GM18520 (cell line): ENCODE data around the gene SLC26A9.

Source experiments
- ATAC-seq: cut with Tn5 transposase; IDR thresholded peaks from one replicate; pipeline ENCODE4 v1.9.1; 2021; ENCODE audit not compliant: unreplicated experiment

SLC26A9 gene

GRCh38 chr1:205949753-205950152 lies 6.5 kb upstream of the SLC26A9 start:
- no peak for ATAC-seq

GRCh38 chr1:205948886-205949285 lies 5.6 kb upstream of the SLC26A9 start:
- ATAC-seq = no peak

DNA sequence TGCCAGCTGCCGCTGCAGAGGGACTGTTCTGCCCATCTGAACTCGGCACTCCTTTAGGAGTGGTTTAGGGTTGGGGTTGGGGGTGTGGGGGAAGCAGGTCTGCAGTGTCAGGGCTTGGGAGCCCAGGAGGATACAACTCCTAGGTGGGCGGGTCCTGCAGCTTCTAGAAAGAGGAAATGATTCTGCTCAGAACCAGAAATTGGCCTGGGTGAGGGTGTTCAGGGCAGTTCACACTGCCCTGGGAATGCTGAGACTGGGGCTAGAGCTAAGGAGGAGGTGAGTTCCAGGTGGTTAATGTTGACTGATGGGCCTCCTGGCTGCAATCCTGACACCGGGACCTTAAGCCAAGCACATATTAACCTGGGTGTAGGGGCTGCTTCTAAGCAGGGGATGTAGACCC lies 4.8 kb upstream of the SLC26A9 start:
- ATAC-seq = no peak

DNA sequence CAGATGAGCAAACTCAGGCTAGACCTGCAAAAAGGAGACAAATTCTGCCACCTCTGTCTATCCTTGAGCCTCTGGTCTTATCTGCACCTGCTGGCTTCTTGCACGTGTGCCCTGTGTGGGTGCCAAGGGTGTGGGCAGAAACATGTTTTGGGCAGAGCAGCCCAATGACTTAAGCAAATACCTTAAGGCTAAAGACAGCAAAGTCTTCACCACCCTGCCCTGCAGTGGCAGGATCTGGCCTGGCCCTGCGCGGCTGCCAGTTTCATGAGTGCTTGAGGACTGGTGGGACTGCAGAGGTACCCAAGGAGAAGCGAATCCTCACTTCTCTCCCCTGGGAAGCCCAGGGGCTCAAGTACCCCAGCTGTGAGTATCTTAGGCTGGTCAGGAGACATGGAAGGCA lies 3.8 kb upstream of the SLC26A9 start:
- no peak for ATAC-seq

DNA sequence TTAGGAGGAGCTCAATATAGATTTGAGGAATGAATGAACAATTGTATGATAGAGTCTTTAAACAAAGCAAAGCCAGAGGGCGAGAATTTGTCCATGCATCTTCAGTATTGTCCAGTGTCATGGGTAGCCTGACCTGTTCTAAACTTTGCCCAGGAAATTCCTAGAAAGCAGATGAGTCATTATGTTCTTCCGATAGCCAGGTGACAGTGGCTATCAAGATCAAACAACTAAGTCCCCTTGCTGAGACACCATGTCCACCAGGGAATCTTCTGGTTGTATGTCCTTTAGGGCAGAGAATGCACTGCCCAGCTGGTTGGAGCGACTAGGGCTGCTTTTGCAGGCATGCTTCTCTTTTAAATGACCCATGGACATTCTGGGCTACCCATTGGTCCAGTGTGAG lies 1.8 kb upstream of the SLC26A9 start:
- ATAC-seq = no peak

DNA sequence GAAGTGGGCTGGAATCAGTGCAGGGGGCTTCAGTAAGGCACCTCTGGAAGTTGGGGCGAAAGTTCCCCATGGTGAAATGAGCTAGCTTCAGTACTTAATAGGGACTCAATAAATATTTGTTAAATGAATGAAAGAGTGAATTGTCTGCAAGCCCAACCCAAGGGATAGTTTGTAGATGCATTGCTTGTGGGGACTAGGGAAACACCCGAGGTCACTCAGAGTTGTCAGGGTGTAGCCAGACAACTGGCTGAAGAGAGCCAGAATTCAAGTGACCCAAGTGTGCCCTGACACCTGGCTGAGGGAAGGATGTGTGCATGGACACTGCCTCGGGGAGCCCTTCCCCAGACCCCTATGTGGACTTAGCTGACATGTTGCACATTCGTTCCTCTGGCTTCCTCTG lies 1.3 kb upstream of the SLC26A9 start:
- ATAC-seq = no peak

DNA sequence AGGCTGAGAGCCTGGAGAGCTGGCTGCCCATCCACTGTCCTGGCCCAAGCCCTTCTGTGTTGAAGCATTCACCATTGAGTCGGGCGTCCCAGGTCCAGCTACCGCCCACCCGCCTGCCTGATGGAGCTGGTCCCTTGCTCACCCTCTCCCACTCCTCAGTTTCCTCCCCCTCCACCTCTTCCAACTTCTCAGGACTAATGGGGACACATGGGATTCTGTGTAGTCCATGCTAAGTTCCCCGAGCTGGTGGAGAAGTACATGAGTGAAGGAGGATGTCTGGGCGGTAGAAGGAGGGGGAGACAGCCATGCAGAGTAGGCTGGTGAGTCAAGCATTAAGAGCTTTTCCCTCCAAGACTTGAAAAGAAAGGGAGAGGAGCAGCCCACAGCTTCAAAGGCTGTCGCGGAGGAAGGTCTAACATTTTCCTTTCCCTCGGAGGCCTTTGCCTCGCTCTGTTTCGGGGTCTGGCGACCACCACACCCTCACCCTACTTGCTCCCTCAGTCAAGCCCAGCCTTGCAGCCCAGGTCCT lies 561 bp downstream of the SLC26A9 start:
- ATAC-seq = no peak

- no peak for ATAC-seq
Measured at GRCh38 chr1:205940710-205941109, 2.5 kb downstream of the SLC26A9 start.

DNA sequence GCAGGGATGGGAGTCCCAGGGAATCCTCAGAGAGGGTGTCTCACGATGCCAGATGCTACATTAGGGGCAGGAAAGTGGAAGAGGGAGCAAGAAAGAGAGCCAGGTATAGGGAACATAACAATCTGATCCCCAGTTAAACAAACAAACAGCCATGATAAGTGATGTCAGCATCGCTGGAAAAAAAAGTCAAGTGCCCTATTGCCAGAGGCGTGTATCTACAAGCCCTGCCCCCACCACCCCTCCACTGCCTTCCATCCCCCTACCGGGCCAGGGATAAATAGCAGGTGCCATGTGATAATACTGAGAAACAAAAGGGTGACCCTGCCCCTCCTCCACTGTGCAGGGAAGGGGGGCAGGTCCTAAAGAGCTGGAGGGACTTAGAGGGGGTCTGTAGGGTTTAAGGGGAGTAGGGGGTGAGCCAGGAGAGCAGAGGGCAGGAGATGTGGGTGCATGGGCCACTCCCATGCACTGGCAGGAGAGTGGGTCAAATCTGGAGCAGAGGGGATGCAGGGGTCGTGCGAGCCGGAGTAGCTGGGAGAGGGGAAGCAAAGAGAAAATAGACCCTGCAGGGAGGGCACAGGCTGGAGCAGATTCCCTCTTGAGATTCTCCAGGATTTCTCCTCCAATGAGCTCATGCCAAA lies 3.4 kb downstream of the SLC26A9 start:
- no peak for ATAC-seq

DNA sequence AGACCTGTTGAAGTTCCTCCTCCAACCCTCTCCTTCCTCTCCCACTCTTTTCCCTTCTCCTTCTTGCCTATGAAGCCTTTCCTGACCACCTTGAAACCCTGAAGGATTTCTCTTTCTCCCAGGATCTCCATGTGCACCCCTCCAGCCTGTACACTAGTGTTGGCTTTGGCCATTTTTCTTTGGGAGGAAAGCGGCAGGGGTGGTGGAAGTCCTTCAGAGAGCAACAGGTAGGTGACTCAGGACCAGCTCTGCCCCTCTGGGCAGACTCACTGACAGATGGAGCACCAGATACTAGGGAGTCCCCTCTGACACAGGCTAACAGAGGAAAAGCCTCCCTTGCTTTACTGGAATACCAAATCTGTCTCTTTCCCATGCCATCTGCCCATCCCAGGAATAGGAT lies 4.6 kb downstream of the SLC26A9 start:
- no peak for ATAC-seq

- no peak for ATAC-seq
Measured at GRCh38 chr1:205936846-205937586, 6.2 kb downstream of the SLC26A9 start.

GRCh38 chr1:205936311-205936710 lies 6.9 kb downstream of the SLC26A9 start:
- ATAC-seq = no peak

GRCh38 chr1:205935869-205936268 lies 7.4 kb downstream of the SLC26A9 start:
- ATAC-seq = no peak

DNA sequence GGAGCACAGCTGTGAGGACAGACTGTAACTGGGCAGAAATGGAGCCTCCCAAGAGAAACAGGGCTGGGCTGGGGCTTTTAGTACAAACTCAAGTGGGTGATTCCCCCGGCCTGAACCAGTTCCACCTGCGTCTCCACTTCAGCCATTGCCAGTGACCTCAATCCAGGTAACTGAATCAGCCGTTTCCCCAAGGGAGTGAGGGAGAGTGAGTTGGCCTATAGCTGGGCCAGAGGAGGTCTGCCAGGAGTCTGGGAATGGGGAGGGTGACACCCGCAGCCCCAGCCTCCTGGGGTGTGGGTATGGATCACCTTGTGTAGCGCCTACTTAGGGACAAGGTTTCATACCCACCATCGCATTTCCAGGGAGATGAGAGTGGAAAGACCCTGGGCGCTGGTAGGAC lies 8.5 kb downstream of the SLC26A9 start:
- ATAC-seq = no peak

GRCh38 chr1:205933671-205934618 lies 9.3 kb downstream of the SLC26A9 start:
- no peak for ATAC-seq

DNA sequence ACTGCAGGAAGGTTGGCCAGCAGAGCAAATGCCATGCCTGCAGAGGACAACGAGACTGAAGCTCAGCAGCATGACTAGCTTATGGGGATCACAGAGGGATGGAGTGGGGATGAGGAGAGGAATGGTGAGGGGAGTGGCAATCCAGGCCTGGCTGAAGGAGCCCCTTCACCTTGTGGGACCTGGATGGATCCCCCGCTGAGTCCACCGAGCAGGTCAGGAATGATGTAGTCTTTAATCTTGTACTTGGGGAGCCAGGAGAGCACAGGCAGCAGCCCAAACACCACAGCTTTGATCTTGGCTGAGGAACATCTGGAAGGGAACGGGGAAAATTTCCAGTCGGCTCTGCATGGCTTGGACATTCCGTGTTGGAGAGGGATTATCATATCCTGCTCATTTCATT lies 10.5 kb downstream of the SLC26A9 start:
- ATAC-seq = no peak

DNA sequence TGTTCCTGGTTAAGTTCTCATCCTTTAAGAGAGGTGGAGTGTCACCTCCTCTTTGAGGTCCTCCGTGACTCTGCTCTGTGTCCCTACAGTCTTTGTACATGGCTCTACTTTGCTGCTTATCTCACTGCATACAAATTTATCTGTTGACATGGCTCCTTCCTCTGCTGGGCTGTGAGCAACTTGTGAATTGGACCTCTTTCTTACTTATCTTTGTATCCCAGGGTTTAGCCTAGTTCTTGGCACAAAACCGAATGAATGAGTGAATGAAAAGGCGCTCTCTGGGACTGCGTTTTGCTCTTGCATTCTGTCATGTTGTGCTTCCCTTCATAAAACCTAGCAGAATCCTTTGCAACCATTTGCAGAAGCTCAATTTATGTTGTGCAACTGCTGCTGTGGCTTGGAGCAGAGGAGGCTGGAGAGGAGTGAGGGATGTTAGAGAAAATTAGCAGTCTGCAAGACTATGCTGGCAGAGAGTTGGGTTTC lies 12.4 kb downstream of the SLC26A9 start:
- no peak for ATAC-seq

GRCh38 chr1:205930195-205930577 lies 13.1 kb downstream of the SLC26A9 start:
- ATAC-seq = no peak

DNA sequence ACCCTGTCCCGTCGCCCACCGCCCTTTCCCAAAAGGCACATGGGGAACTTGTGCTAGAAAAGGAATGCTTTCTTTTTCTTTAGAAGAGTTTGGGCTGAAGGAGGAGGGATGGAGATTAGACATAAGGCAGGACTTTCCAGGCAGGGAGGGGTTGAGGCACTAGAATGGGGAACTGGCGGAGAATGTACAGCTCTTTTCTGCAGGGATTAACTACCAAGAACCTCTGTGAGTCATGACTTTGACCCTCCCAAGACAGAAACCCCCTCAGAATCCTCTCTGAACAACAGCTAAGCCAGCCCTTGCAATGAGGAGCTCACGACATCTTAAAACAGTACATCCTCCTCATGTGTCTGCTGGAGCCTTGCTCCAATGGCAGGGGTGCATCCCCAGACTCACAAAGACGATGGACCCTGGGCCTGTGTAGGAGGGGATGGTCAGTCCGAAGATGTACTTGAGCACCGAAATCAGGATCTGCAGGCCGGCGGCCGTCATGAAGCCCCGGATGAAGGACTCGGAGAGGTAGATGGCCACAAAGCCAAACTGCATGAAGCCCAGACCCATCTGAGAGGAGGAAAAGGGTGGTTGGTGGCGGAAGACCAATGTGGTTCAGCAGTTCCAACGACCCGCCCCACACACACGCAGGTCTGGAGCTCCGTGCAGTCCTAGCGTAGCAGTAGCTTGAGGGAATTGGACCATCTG lies 13.6 kb downstream of the SLC26A9 start:
- no peak for ATAC-seq

DNA sequence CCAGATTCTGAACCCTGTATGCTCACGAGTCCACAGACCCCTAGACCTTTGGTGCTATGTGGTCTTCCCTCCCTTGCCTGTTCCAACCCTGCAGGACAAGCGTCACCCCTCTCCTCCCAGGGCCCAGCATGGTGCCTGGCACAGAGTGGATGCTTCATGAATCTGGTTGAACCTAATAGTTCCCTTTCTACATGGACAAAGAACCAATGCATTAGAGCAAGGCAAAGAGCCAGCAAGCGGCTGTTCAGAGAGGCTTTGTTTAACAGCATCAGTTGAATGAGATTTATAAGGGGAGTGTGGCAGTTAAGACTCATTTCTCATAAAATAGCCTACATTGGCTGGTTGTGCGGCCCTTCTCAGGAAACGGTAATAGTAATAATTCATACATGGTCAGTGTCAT lies 14.9 kb downstream of the SLC26A9 start:
- no peak for ATAC-seq

- no peak for ATAC-seq
Measured at GRCh38 chr1:205927676-205928075, 15.6 kb downstream of the SLC26A9 start.
